HG03460 (cell line): ENCODE results near the gene VPS33A.

Experiments used
- ATAC-seq: cut with Tn5 transposase; IDR thresholded peaks from one replicate; pipeline ENCODE4 v1.9.1; 2021; ENCODE audit not compliant: unreplicated experiment

The VPS33A gene

DNA sequence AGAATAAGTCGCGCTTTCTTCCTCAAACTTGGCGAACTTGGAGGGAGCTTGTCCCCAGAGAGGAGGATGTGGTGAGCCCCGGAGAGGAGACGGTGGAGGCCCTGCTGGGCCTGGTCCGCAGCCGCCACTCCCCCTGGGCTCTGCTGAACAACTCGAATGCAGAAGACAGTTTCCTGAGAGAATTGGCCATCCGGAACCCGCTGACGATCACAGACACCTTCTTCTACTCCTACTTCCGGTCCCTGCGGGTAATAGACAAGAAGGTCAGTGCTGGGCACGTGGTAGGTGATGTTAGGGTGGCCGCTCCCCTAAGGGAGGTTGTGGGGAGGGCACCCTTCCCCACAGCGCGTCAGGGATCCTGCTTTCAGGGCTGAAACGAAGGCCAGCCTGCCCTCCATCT lies 81.8 kb downstream of the VPS33A start:
- ATAC-seq = no peak

- no peak for ATAC-seq
Measured at GRCh38 chr12:122183588-122183940, 82.7 kb downstream of the VPS33A start.

- ATAC-seq = no peak
Measured at GRCh38 chr12:122182887-122183587, 83.3 kb downstream of the VPS33A start, which contains the start of gene LRRC43. Gene LRRC43, plus strand, starts transcription at chr12:122183123. Its CDS starts 22 bp downstream, at chr12:122183145.
